H1 (cell line): ENCODE measurements around the gene TMEM185B. TPM values are rescaled to one million over a fixed set of nuclear protein-coding genes. Genes with fewer than 3 reads are reported as not detected.

Experiments
- CTCF ChIA-PET: fragments of 300-600 bp; sonication (Branson Sonifier 250); formaldehyde crosslinking; loops from one replicate; lab custom pipeline; 2021; ENCODE audit not compliant: partially characterized antibody; lab: Charles Lee
- POLR2A ChIA-PET: fragments of 300-600 bp; sonication (Branson Sonifier 250); formaldehyde crosslinking; loops from one replicate; lab custom pipeline; 2021; ENCODE audit warnings: inconsistent platforms; ENCODE audit not compliant: partially characterized antibody; lab: Charles Lee
- DNase-seq, 2 experiments: peaks; one replicate each; pipeline versions ENCODE4 v3.0.0 to v3.0.0-alpha.2; 2010 to 2022; ENCODE audit warnings: low spot score in 2 of 2, low read depth in 1 of 2, mixed read lengths in 1 of 2
- FAIRE-seq: peaks from 2 replicates; lab custom pipeline; 2011; peaks lifted over from hg19 to GRCh38; lab: Jason Lieb, UNC
- H2AFZ ChIP-seq: 2 replicates; pipeline ENCODE4 v1.8.1; 2012; ENCODE audit warnings: low read length, inconsistent platforms
- H2AK5ac ChIP-seq: 2 replicates; pipeline ENCODE4 v1.6.1; 2013; ENCODE audit warnings: low read depth, low read length
- H2BK120ac ChIP-seq: replicated peaks from 2 replicates; pipeline ENCODE3; 2013; ENCODE audit warnings: low read depth, low read length, inconsistent platforms
- H2BK12ac ChIP-seq: 2 replicates; pipeline ENCODE4 v1.6.1; 2013; ENCODE audit warnings: low read depth, low read length
- H2BK15ac ChIP-seq: 2 replicates; pipeline ENCODE4 v1.6.1; 2013; ENCODE audit warnings: low read length
- H2BK20ac ChIP-seq: 2 replicates; pipeline ENCODE4 v1.6.1; 2013; ENCODE audit warnings: low read length
- H2BK5ac ChIP-seq: 2 replicates; pipeline ENCODE4 v1.6.1; 2013; ENCODE audit warnings: low read depth, low read length
- H3K14ac ChIP-seq: 2 replicates; pipeline ENCODE4 v1.6.1; 2013; ENCODE audit warnings: inconsistent platforms; ENCODE audit not compliant: insufficient read length
- H3K18ac ChIP-seq: 2 replicates; pipeline ENCODE4 v1.6.1; 2013; ENCODE audit warnings: low read length; ENCODE audit errors: extremely low read depth
- H3K23ac ChIP-seq: 2 replicates; pipeline ENCODE4 v1.6.1; 2013; ENCODE audit warnings: inconsistent platforms; ENCODE audit not compliant: insufficient read length
- H3K23me2 ChIP-seq: 2 replicates; pipeline ENCODE4 v1.6.1; 2013; ENCODE audit warnings: low read depth, low read length
- H3K27ac ChIP-seq: 2 replicates; pipeline ENCODE4 v1.6.1; 2011; ENCODE audit warnings: low read depth, low read length, inconsistent platforms
- H3K27me3 ChIP-seq, 4 experiments: replicated peaks in 1 of 4; 1 replicate in 1 of 4; 2 replicates in 3 of 4; pipeline versions ENCODE4 v1.6.1 to v1.8.1; 2011 to 2013; ENCODE audit warnings: low read length in 3 of 4, mild to moderate bottlenecking in 3 of 4, inconsistent platforms in 2 of 4, mixed read lengths in 2 of 4, moderate library complexity in 1 of 4; ENCODE audit not compliant: control insufficient read depth in 3 of 4, insufficient read depth in 3 of 4; ENCODE audit errors: extremely low read depth in 1 of 4
- H3K36me3 ChIP-seq, 4 experiments: 2 replicates each; pipeline versions ENCODE4 v1.6.1 to v1.8.1; 2011 to 2013; ENCODE audit warnings: mild to moderate bottlenecking in 4 of 4, low read length in 3 of 4, moderate library complexity in 2 of 4, control low read depth in 1 of 4, inconsistent platforms in 1 of 4; ENCODE audit not compliant: insufficient read depth in 4 of 4, control insufficient read depth in 2 of 4
- H3K4ac ChIP-seq: replicated peaks from 2 replicates; pipeline ENCODE3; 2013; ENCODE audit warnings: low read length, low read depth, mixed read lengths, inconsistent platforms; ENCODE audit not compliant: insufficient read length
- H3K4me1 ChIP-seq, 4 experiments: replicated peaks in 1 of 4; 1 replicate in 1 of 4; 2 replicates in 3 of 4; pipeline versions ENCODE4 v1.6.1 to v1.8.1; 2011 to 2013; ENCODE audit warnings: low read length in 3 of 4, inconsistent platforms in 2 of 4, mixed read lengths in 1 of 4; ENCODE audit not compliant: insufficient read depth in 4 of 4, control insufficient read depth in 3 of 4
- H3K4me2 ChIP-seq, 2 experiments: 2 replicates each; pipeline versions ENCODE4 v1.6.1 to v1.8.1; 2011 to 2013; ENCODE audit warnings: low read depth in 2 of 2, low read length in 2 of 2, control low read depth in 1 of 2, inconsistent platforms in 1 of 2, mild to moderate bottlenecking in 1 of 2; ENCODE audit not compliant: insufficient read depth in 1 of 2
- H3K4me3 ChIP-seq, 4 experiments: fragments of 200-600, 300-600 bp in 1 of 4; sonication (generic), shearing (Covaris generic), sonication (Bioruptor Twin) in 1 of 4; 2 replicates each; pipeline versions ENCODE4 v1.5.1 to v1.8.1; 2011 to 2016; ENCODE audit warnings: low read length in 4 of 4, low read depth in 3 of 4, control low read depth in 2 of 4, inconsistent platforms in 2 of 4, mild to moderate bottlenecking in 2 of 4, mixed read lengths in 1 of 4, moderate library complexity in 1 of 4; ENCODE audit not compliant: insufficient read depth in 2 of 4; ENCODE audit errors: extremely low read depth in 1 of 4
- H3K56ac ChIP-seq: replicated peaks from 2 replicates; pipeline ENCODE3; 2013; ENCODE audit warnings: low read depth, mild to moderate bottlenecking, mixed read lengths, low read length, inconsistent platforms; ENCODE audit not compliant: insufficient read length
- H3K79me1 ChIP-seq: 2 replicates; pipeline ENCODE4 v1.6.1; 2013; ENCODE audit warnings: low read depth, low read length, control low read depth
- H3K79me2 ChIP-seq, 2 experiments: 2 replicates each; pipeline versions ENCODE4 v1.6.1 to v1.8.1; 2012 to 2013; ENCODE audit warnings: low read length in 2 of 2, mild to moderate bottlenecking in 2 of 2, inconsistent platforms in 1 of 2; ENCODE audit not compliant: insufficient read depth in 2 of 2, control insufficient read depth in 1 of 2
- H3K9ac ChIP-seq, 4 experiments: replicated peaks in 1 of 4; 1 replicate in 1 of 4; 2 replicates in 3 of 4; pipeline versions ENCODE4 v1.6.1 to v1.8.1; 2011 to 2013; ENCODE audit warnings: low read depth in 3 of 4, low read length in 3 of 4, control low read depth in 2 of 4, mild to moderate bottlenecking in 2 of 4, moderate library complexity in 2 of 4, inconsistent platforms in 1 of 4; ENCODE audit errors: extremely low read depth in 1 of 4
- H3K9me3 ChIP-seq, 2 experiments: 2 replicates each; pipeline versions ENCODE4 v1.6.1 to v1.8.1; 2012 to 2013; ENCODE audit warnings: mild to moderate bottlenecking in 2 of 2, moderate library complexity in 2 of 2, control low read depth in 1 of 2, inconsistent platforms in 1 of 2, low read depth in 1 of 2, low read length in 1 of 2, mixed read lengths in 1 of 2; ENCODE audit not compliant: insufficient read depth in 2 of 2
- H4K20me1 ChIP-seq, 2 experiments: replicated peaks in 1 of 2; 2 replicates each; pipeline versions ENCODE3 to v1.8.1; 2011 to 2013; ENCODE audit warnings: inconsistent platforms in 2 of 2, low read length in 2 of 2, mild to moderate bottlenecking in 1 of 2; ENCODE audit not compliant: insufficient read depth in 2 of 2, control insufficient read depth in 1 of 2
- H4K5ac ChIP-seq: 2 replicates; pipeline ENCODE4 v1.6.1; 2013; ENCODE audit warnings: low read length, low read depth, mixed read lengths, inconsistent platforms; ENCODE audit not compliant: insufficient read length
- H4K8ac ChIP-seq: 2 replicates; pipeline ENCODE4 v1.8.0; 2013; ENCODE audit warnings: mild to moderate bottlenecking, moderate library complexity, low read length, inconsistent platforms; ENCODE audit not compliant: insufficient read depth; ENCODE audit errors: extremely low read depth
- H4K91ac ChIP-seq: replicated peaks from 2 replicates; pipeline ENCODE3; 2013; ENCODE audit warnings: low read length, mixed read lengths, inconsistent platforms; ENCODE audit not compliant: insufficient read length
- BCL11A ChIP-seq, 2 experiments: IDR thresholded peaks; one replicate each; pipeline ENCODE4 v1.6.1; 2011; ENCODE audit warnings: low read depth in 2 of 2, low read length in 2 of 2, mild to moderate bottlenecking in 2 of 2
- BRCA1 ChIP-seq: IDR thresholded peaks from 2 replicates; pipeline ENCODE4 v1.6.1; 2012; ENCODE audit warnings: low read depth, low read length, improper control_type of control experiment
- CBX8 ChIP-seq: fragments of 300-800, 300-1000 bp; sonication (generic); IDR thresholded peaks from 2 replicates; pipeline ENCODE4 v1.7.1; 2016; ENCODE audit warnings: low read depth, low read length, borderline replicate concordance
- CTCF ChIP-seq, 3 experiments: IDR thresholded peaks; 1 replicate in 2 of 3; 2 replicates in 1 of 3; pipeline versions ENCODE4 v1.5.1 to v1.6.1; 2011; ENCODE audit warnings: low read length in 3 of 3, mild to moderate bottlenecking in 3 of 3, inconsistent platforms in 2 of 3, low read depth in 1 of 3, moderate library complexity in 1 of 3; ENCODE audit not compliant: insufficient read depth in 1 of 3; ENCODE audit errors: control extremely low read depth in 1 of 3
- HDAC6 ChIP-seq: IDR thresholded peaks from one replicate; pipeline ENCODE4 v1.7.1; 2012; ENCODE audit warnings: low read depth, mild to moderate bottlenecking, inconsistent platforms, low read length, moderate library complexity
- MAFK ChIP-seq: IDR thresholded peaks from 2 replicates; pipeline ENCODE4 v1.6.1; 2012; ENCODE audit warnings: low read depth, mild to moderate bottlenecking, improper control_type of control experiment, low read length
- SAP30 ChIP-seq: fragments of 300-600 bp; sonication (generic); IDR thresholded peaks from 2 replicates; pipeline ENCODE4 v1.7.1; 2012; ENCODE audit warnings: low read length, moderate library complexity, mild to moderate bottlenecking, inconsistent platforms; ENCODE audit not compliant: insufficient read depth, insufficient replicate concordance
- SP4 ChIP-seq: IDR thresholded peaks from 2 replicates; pipeline ENCODE4 v1.6.1; 2012; ENCODE audit warnings: low read length, inconsistent platforms
- TAF1 ChIP-seq: IDR thresholded peaks from 2 replicates; pipeline ENCODE4 v1.6.1; 2011; ENCODE audit warnings: mild to moderate bottlenecking, low read depth, low read length
- WGBS, 2 experiments: shearing (Covaris generic) in 1 of 2; methylation state at CpG; one replicate each; pipeline versions ENCODE4 v1.1.6 to v1.1.7; 2013 to 2015; ENCODE audit warnings: low lambda C conversion rate in 2 of 2, mixed read lengths in 2 of 2, inconsistent platforms in 1 of 2, low coverage in 1 of 2, missing lambda C conversion rate in 1 of 2; ENCODE audit not compliant: insufficient replicate concordance in 2 of 2, insufficient coverage in 1 of 2, insufficient read length in 1 of 2; ENCODE audit errors: extremely low coverage in 1 of 2, missing lambda C conversion rate in 1 of 2; 5-methylcytosine and 5-hydroxymethylcytosine counted together
- polyA plus RNA-seq, 7 experiments: library from polyadenylated mRNA; depleted of rRNA in 3 of 7; stranded (reverse) in 5 of 7; unstranded in 2 of 7; fragments of >200 nt in 5 of 7; fragments of 200-250 nt in 2 of 7; gene quantifications; 1 replicate in 5 of 7; 2 replicates in 1 of 7; 4 replicates in 1 of 7; pipeline versions ENCODE4 v1.2.1 to v1.2.3, GENCODE V29; 2011 to 2013; ENCODE audit warnings: missing spikeins in 2 of 7, mixed read lengths in 2 of 7
- total RNA-seq: library from RNA; stranded (reverse); fragmentation: NEBNext Ultra II Directional; extraction: Animal tissue kit (Norgen Biotek cat#: 25700); gene quantifications from 2 replicates; pipeline ENCODE4 v1.2.1, GENCODE V29; 2021

Gene TMEM185B
- total and polyA plus RNA-seq, 2 of the 8 experiments (the other 6 are each of a cell fraction or from before 2014, with no cell fraction given) = 13.5 to 14.0 TPM

GRCh38 chr2:120245520-120246332, 22.5 kb upstream of the TMEM185B start:
- Histone ChIP-seq H3K23ac (no peak overlapping the region), H3K18ac (peak overlapping the region; percentile 51; the same call in 1 of the 2 replicates), H2BK120ac (no peak overlapping the region), H3K79me2 (no peaks in the 10 kb centered on the region), H3K4me3 (no peak overlapping the region), H2AFZ (no peak overlapping the region), H3K9ac (no peak overlapping the region), H4K8ac (no peak overlapping the region), H2AK5ac (0 out of 2 replicates have a peak overlapping the region, but pooled peaks have one; percentile 2), H2BK12ac (peak overlapping the region; percentile 95; the same call in 1 of the 2 replicates), H3K9me3 (no peaks in the 10 kb centered on the region), H3K4me2 (no peak overlapping the region), H3K27me3 (peaks cover 0 to 15% (median 7%) of the 10 kb centered on the region in 4 experiments; a peak in 6 of 7 replicates), H2BK5ac (peak overlapping the region; percentile 1; the same call in 1 of the 2 replicates), H3K4me1 (peaks cover 7 to 20% (median 13%) of the 10 kb centered on the region in 4 experiments), H3K56ac (no peak overlapping the region), H3K36me3 (no peaks in the 10 kb centered on the region), H4K5ac (no peak overlapping the region), H4K91ac (no peak overlapping the region), H3K23me2 (no peaks in the 10 kb centered on the region; the same call in 1 of the 2 replicates), H2BK20ac (no peak overlapping the region), H3K79me1 (no peaks in the 10 kb centered on the region), H2BK15ac (no peak overlapping the region; the same call in 1 of the 2 replicates), H3K27ac (no peak overlapping the region), H4K20me1 (peaks cover 0 to 1% of the 10 kb centered on the region in 2 experiments), H3K14ac (no peak overlapping the region), H3K4ac (no peak overlapping the region)
- ChIA-PET CTCF (interaction anchor here (1.4 kb wide), 1 partner anchor 68 kb away, joined by 5 read pairs; no protein-coding TSS in a partner anchor), POLR2A (interaction anchor here (1.1 to 1.2 kb wide), 2 partner anchors 12 to 23 kb away, joined by 3 read pairs; partner anchors contain the start of gene TMEM185B)
- DNase-seq (no peak), FAIRE-seq (no peak)
- 69% methylated on average over 15 of the region's 15 CpGs; no CpG with 5 or more reads in 1 of the 2 experiments for WGBS, 2 experiments
- no peak for TF ChIP-seq HDAC6
- no peak for TF ChIP-seq CBX8
- TF ChIP-seq SAP30 = no peak
- TF ChIP-seq MAFK = no peak
- TF ChIP-seq TAF1 = no peak
- TF ChIP-seq CTCF (IDR thresholded peaks at IDR 0.05; ENCODE audit: control extremely low read depth in 1 of 3, insufficient read depth in 1 of 3, low read depth in 1 of 3, low read length in 3 of 3) = no peak
- TF ChIP-seq SP4 = no peak
- no peak for TF ChIP-seq BCL11A (IDR thresholded peaks at IDR 0.05; ENCODE audit: low read depth in 2 of 2, low read length in 2 of 2)
- TF ChIP-seq BRCA1 = no peak
